Caco-2 (cell line): ENCODE measurements around the gene SRGAP1. TPM values are rescaled to one million over a fixed set of nuclear protein-coding genes. Genes with fewer than 3 reads are reported as not detected.

ENCODE experiments used
- BruUV-seq: library from RNA; stranded (reverse); fragments of 400-500 nt; replicated peaks from 2 replicates; lab custom pipeline; 2021; lab: Mats Ljungman, UMichigan
- CTCF ChIA-PET: fragments of 300-600 bp; sonication (Branson Sonifier 250); formaldehyde crosslinking; loops from one replicate; lab custom pipeline; 2022; ENCODE audit warnings: antibody characterized with exemption; lab: Charles Lee
- POLR2A ChIA-PET: fragments of 300-600 bp; sonication (Branson Sonifier 250); formaldehyde crosslinking; loops from one replicate; lab custom pipeline; 2022; ENCODE audit warnings: antibody characterized with exemption; lab: Charles Lee
- DNase-seq, 2 experiments: peaks; one replicate each; pipeline versions ENCODE4 v3.0.0 to v3.0.0-alpha.2; 2020 to 2022
- H3K27me3 ChIP-seq: replicated peaks from 2 replicates; pipeline ENCODE4 v1.6.0; 2011; ENCODE audit warnings: low read length; ENCODE audit not compliant: control insufficient read depth, insufficient read depth
- H3K36me3 ChIP-seq: 2 replicates; pipeline ENCODE4 v1.5.1; 2011; ENCODE audit warnings: low read length; ENCODE audit not compliant: control insufficient read depth, insufficient read depth
- H3K4me1 ChIP-seq: fragments of 250-450 bp; sonication (Bioruptor Pico); 2 replicates; pipeline ENCODE4 v1.5.1; 2020; ENCODE audit warnings: mild to moderate bottlenecking
- H3K4me3 ChIP-seq: 2 replicates; pipeline ENCODE4 v1.5.1; 2011; ENCODE audit warnings: low read depth, mild to moderate bottlenecking, control low read depth, low read length
- H3K9me3 ChIP-seq: fragments of 250-450 bp; sonication (Bioruptor Pico); 2 replicates; pipeline ENCODE4 v1.5.1; 2020; ENCODE audit warnings: mild to moderate bottlenecking, moderate library complexity
- H3K27ac Mint-ChIP-seq: one replicate; pipeline ENCODE4 v1.8.0; 2022; ENCODE audit warnings: mixed read lengths; ENCODE audit not compliant: unreplicated experiment
- H3K27me3 Mint-ChIP-seq: one replicate; pipeline ENCODE4 v1.8.0; 2022; ENCODE audit warnings: mixed read lengths; ENCODE audit not compliant: insufficient read depth, unreplicated experiment
- H3K36me3 Mint-ChIP-seq: one replicate; pipeline ENCODE4 v1.8.0; 2022; ENCODE audit warnings: mild to moderate bottlenecking, mixed read lengths; ENCODE audit not compliant: insufficient read depth, unreplicated experiment
- H3K4me1 Mint-ChIP-seq: one replicate; pipeline ENCODE4 v1.8.0; 2022; ENCODE audit warnings: low read depth, mixed read lengths; ENCODE audit not compliant: unreplicated experiment
- H3K4me3 Mint-ChIP-seq: one replicate; pipeline ENCODE4 v1.8.0; 2022; ENCODE audit warnings: mild to moderate bottlenecking, moderate library complexity, mixed read lengths; ENCODE audit not compliant: unreplicated experiment
- H3K9me3 Mint-ChIP-seq: one replicate; pipeline ENCODE4 v1.8.0; 2022; ENCODE audit warnings: mixed read lengths; ENCODE audit not compliant: unreplicated experiment
- intact Hi-C: fragments of 100-400 bp; cut with micrococcal nuclease; formaldehyde crosslinking; loops from one replicate; pipeline ENCODE4 v1.10.0; 2022; ENCODE audit not compliant: unreplicated experiment
- total RNA-seq: library from RNA; stranded (reverse); gene quantifications from 2 replicates; pipeline ENCODE4 v1.2.3, GENCODE V29; 2022
- TF ChIP-seq, protein P1 (sequence below), 2 experiments: fragments of 200-600 bp in 1 of 2; IDR thresholded peaks; 1 replicate in 1 of 2; 2 replicates in 1 of 2; pipeline versions ENCODE4 v1.5.1 to v1.8.0; 2011 to 2022; ENCODE audit warnings: antibody characterized with exemption in 1 of 2, control low read depth in 1 of 2, inconsistent platforms in 1 of 2, low read depth in 1 of 2, low read length in 1 of 2, mild to moderate bottlenecking in 1 of 2, moderate library complexity in 1 of 2; ENCODE audit not compliant: insufficient read depth in 1 of 2, severe bottlenecking in 1 of 2, unreplicated experiment in 1 of 2

SRGAP1 gene
- total RNA-seq, 1 experiment from 2014 or later = 22.1 TPM

DNA sequence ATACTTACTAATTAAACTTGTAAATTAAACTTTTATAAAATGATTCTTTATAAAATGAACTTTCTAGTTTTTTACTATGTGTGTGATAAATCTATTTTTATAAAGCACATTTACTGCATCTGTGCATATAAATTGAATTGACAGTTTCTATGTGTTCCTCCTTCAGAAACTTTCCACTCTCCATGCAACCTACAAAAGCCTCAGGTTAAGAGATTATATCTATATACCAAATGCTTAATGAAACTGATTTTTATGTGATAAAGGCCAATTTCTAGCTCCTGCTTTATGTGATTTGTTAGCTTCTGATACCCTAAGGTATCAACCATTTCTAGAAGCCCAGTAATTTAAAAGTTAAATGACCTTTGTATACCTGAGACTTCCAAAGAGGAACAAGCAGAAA, 174.0 kb downstream of the SRGAP1 start:
- peaks cover 3% of the 10 kb centered on the region for H3K4me1 Mint-ChIP-seq
- H3K27me3 Mint-ChIP-seq = no peaks in the 10 kb centered on the region
- H3K4me3 Mint-ChIP-seq = no peak overlapping the region
- H3K36me3 ChIP-seq = no peaks in the 10 kb centered on the region
- TF ChIP-seq, protein P1, sequence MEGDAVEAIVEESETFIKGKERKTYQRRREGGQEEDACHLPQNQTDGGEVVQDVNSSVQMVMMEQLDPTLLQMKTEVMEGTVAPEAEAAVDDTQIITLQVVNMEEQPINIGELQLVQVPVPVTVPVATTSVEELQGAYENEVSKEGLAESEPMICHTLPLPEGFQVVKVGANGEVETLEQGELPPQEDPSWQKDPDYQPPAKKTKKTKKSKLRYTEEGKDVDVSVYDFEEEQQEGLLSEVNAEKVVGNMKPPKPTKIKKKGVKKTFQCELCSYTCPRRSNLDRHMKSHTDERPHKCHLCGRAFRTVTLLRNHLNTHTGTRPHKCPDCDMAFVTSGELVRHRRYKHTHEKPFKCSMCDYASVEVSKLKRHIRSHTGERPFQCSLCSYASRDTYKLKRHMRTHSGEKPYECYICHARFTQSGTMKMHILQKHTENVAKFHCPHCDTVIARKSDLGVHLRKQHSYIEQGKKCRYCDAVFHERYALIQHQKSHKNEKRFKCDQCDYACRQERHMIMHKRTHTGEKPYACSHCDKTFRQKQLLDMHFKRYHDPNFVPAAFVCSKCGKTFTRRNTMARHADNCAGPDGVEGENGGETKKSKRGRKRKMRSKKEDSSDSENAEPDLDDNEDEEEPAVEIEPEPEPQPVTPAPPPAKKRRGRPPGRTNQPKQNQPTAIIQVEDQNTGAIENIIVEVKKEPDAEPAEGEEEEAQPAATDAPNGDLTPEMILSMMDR (IDR thresholded peaks at IDR 0.05; ENCODE audit: insufficient read depth in 1 of 2, low read depth in 1 of 2, low read length in 1 of 2, severe bottlenecking in 1 of 2, unreplicated experiment in 1 of 2) = no peak
- POLR2A ChIA-PET = no interaction called here
- intact Hi-C loops = no loop called here
- BruUV-seq = TSS peak; percentile 5
- H3K9me3 Mint-ChIP-seq = no peaks in the 10 kb centered on the region
- no peaks in the 10 kb centered on the region for H3K9me3 ChIP-seq
- no peaks in the 10 kb centered on the region for H3K27me3 ChIP-seq
- H3K36me3 Mint-ChIP-seq = peaks cover 5% of the 10 kb centered on the region
- CTCF ChIA-PET = no interaction called here
- no peak overlapping the region for H3K4me3 ChIP-seq
- peaks cover 6% of the 10 kb centered on the region for H3K4me1 ChIP-seq
- H3K27ac Mint-ChIP-seq = no peak overlapping the region
- no peak for DNase-seq

DNA sequence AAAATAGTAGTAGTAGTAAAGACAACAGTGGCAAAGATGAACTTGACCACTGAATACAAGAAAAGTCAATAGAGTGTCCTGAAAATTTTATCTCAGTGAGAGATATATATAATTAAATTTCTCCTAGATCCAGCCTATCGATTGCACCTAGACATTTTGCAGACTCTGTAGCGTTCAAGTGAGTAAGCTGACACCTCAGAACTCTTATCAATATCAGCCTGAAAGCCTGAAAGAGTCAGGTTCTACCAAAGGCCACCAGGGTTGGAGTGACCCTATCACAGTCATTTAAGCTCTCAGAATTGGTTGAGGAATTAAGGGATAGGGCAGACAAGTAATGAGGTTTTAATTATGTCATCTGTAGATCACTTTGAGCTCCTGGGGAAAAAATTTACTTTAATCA, 174.6 kb downstream of the SRGAP1 start:
- Mint-ChIP-seq H3K9me3 (no peaks in the 10 kb centered on the region), H3K4me1 (no peaks in the 10 kb centered on the region), H3K27ac (no peak overlapping the region), H3K4me3 (no peak overlapping the region), H3K36me3 (peaks cover 4% of the 10 kb centered on the region), H3K27me3 (no peaks in the 10 kb centered on the region)
- TF ChIP-seq, protein P1 (IDR thresholded peaks at IDR 0.05; ENCODE audit: insufficient read depth in 1 of 2, low read depth in 1 of 2, low read length in 1 of 2, severe bottlenecking in 1 of 2, unreplicated experiment in 1 of 2) = no peak
- Histone ChIP-seq H3K27me3 (no peaks in the 10 kb centered on the region), H3K4me1 (0 out of 2 replicates have a peak, but pooled peaks cover under 1% of the 10 kb centered on the region), H3K9me3 (no peaks in the 10 kb centered on the region), H3K4me3 (no peak overlapping the region), H3K36me3 (no peaks in the 10 kb centered on the region)
- intact Hi-C loops = no loop called here
- no peak for DNase-seq
- ChIA-PET CTCF (no interaction called here), POLR2A (no interaction called here)
- no TSS peak for BruUV-seq

DNA sequence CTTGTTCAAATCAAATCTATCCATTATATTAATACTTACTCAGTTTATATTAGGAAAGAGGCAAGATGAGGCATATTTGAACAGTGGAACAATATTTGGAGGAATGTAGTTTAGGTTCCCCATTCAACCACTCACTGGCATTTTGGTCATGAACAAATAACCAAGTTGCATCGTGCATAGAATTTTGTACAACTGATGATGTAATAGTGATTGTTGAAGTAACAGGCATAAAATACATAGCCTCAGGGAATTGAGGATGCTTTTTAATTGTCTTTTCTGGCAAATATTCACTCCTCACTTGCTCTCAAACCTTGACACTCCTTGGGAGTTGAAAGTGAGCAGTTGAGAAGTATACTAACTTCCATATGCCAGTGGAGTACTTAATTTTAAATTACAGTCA, 175.2 kb downstream of the SRGAP1 start:
- Mint-ChIP-seq H3K4me1 (no peaks in the 10 kb centered on the region), H3K27ac (no peak overlapping the region), H3K4me3 (no peak overlapping the region), H3K27me3 (no peaks in the 10 kb centered on the region), H3K36me3 (no peaks in the 10 kb centered on the region), H3K9me3 (no peaks in the 10 kb centered on the region)
- Histone ChIP-seq H3K27me3 (no peaks in the 10 kb centered on the region), H3K4me1 (no peaks in the 10 kb centered on the region), H3K9me3 (no peaks in the 10 kb centered on the region), H3K4me3 (no peak overlapping the region), H3K36me3 (no peaks in the 10 kb centered on the region)
- no peak for DNase-seq
- TF ChIP-seq, protein P1 (IDR thresholded peaks at IDR 0.05; ENCODE audit: insufficient read depth in 1 of 2, low read depth in 1 of 2, low read length in 1 of 2, severe bottlenecking in 1 of 2, unreplicated experiment in 1 of 2) = no peak
- intact Hi-C loops = no loop called here
- ChIA-PET CTCF (no interaction called here), POLR2A (no interaction called here)
- BruUV-seq = no TSS peak
